Kidney epithelial cell (primary cell): ENCODE results near the gene RNF220. TPM values are rescaled to one million over a fixed set of nuclear protein-coding genes. Genes with fewer than 3 reads are reported as not detected.

ENCODE experiments used
- DNase-seq: peaks from one replicate; pipeline ENCODE4 v3.0.0-alpha.2; 2010; ENCODE audit warnings: low read depth
- H3K27me3 ChIP-seq: 2 replicates; pipeline ENCODE4 v1.6.0; 2011; ENCODE audit warnings: low read length; ENCODE audit not compliant: control insufficient read depth, insufficient read depth
- H3K36me3 ChIP-seq: 2 replicates; pipeline ENCODE4 v1.5.1; 2011; ENCODE audit warnings: low read length; ENCODE audit not compliant: control insufficient read depth, insufficient read depth
- H3K4me3 ChIP-seq: 2 replicates; pipeline ENCODE4 v1.5.1; 2011; ENCODE audit warnings: low read depth, mild to moderate bottlenecking, control low read depth, low read length
- total RNA-seq: library from RNA; depleted of rRNA; stranded (reverse); fragments of >200 nt; gene quantifications from 2 replicates; pipeline ENCODE4 v1.2.3, GENCODE V29; 2015
- TF ChIP-seq, protein P1 (sequence below): IDR thresholded peaks from 2 replicates; pipeline ENCODE4 v1.5.1; 2011; ENCODE audit warnings: mild to moderate bottlenecking, moderate library complexity, low read length, control low read depth, inconsistent platforms; ENCODE audit not compliant: insufficient read depth, poor library complexity, severe bottlenecking

RNF220 gene
- total RNA-seq, 1 donor from 2014 or later, result 127 TPM

DNA sequence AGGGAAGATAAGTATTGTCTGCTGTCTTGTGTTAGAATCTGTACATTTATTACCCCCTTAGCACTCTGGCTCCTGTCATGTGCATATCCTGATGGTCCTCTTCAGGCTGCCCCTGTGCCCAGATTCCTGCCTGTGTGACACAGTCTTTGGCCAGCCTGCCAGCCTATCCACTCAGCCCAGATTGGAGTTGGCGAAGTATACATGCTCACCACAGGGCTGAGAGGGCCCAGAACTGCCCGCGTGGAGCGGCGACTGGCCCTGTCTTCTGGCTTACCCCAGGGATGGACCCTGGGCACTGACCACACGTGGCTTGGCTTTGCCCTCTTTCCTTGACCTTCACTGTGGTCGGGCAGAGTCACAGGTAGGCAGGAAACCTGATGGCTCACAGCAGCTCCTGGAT lies 11.4 kb downstream of the RNF220 start:
- H3K27me3 ChIP-seq, result peaks cover 72% of the 10 kb centered on the region
- no peak for DNase-seq
- H3K36me3 ChIP-seq, result no peaks in the 10 kb centered on the region
- H3K4me3 ChIP-seq, result no peak overlapping the region
- TF ChIP-seq, protein P1, sequence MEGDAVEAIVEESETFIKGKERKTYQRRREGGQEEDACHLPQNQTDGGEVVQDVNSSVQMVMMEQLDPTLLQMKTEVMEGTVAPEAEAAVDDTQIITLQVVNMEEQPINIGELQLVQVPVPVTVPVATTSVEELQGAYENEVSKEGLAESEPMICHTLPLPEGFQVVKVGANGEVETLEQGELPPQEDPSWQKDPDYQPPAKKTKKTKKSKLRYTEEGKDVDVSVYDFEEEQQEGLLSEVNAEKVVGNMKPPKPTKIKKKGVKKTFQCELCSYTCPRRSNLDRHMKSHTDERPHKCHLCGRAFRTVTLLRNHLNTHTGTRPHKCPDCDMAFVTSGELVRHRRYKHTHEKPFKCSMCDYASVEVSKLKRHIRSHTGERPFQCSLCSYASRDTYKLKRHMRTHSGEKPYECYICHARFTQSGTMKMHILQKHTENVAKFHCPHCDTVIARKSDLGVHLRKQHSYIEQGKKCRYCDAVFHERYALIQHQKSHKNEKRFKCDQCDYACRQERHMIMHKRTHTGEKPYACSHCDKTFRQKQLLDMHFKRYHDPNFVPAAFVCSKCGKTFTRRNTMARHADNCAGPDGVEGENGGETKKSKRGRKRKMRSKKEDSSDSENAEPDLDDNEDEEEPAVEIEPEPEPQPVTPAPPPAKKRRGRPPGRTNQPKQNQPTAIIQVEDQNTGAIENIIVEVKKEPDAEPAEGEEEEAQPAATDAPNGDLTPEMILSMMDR, result no peak

DNA sequence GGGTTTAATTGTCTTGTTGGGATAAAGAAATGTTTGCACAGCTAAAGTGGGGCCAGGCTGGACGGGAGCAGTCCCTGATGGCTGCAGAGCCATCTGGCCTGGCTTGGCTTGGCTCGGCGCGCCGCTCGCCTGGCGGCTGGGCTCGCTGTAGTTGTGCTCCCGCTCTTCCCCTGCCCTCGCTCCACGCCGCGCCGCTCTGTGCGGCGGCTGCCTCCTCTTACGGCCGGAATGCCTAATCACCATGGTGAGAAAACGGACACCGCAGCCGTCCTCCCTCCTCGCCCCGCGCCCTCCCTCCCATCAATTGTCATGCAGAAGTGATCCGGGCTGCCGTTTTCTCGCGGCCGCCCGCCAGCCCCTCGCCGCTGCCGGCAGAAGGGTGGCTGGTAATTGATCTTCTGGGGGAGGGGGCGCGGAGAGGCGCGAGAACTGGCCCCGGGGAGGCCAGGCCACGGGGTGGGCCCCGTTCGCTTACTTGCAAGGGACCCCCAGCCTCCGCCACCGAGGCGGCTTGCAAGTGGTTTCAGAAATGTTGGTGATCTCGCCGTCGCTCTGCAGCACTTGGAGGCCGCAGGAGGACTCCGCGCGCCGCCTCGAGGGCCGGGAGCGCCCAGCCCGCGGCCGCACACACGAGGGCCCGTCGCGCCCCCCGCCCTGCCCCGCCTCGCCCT lies 12.4 kb downstream of the RNF220 start:
- TF ChIP-seq, protein P1, result no peak
- no peak for DNase-seq
- Histone ChIP-seq H3K4me3 (no peak overlapping the region), H3K36me3 (no peaks in the 10 kb centered on the region), H3K27me3 (peaks cover 66% of the 10 kb centered on the region)

DNA sequence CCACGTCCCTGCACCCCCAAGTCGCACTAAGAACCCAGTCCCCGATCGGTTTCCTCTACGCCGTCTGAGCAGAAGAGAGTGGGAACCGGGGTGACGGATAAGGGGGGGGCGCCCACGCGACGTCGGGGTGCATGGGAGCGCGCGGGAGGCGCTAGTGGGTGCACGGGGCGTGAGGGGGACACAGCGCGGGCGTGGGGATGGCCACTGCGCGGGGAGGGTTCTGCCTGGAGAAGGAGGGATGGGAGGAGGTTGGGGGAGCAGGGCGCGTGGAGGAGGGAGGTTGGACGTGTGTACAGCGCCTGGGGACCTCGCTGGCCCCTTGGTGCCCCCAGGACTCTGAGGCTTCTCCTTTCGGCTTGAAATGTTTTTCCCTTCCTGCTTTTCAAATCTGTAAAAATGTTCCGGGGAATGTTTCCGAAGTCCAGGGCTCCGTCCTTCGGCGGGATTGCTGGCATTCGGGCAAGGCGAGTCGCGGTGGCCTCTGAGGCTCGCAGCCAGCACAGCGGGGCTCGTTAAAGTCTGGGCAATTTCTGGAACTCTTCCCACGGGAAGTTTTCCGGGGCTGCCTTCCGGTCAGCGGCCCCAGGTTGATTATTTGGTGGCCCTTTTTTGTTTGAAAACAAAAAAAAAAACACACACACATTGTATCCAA lies 13.1 kb downstream of the RNF220 start:
- Histone ChIP-seq H3K36me3 (no peaks in the 10 kb centered on the region), H3K27me3 (peaks cover 63% of the 10 kb centered on the region), H3K4me3 (no peak overlapping the region)
- no peak for DNase-seq
- TF ChIP-seq, protein P1, result no peak

DNA sequence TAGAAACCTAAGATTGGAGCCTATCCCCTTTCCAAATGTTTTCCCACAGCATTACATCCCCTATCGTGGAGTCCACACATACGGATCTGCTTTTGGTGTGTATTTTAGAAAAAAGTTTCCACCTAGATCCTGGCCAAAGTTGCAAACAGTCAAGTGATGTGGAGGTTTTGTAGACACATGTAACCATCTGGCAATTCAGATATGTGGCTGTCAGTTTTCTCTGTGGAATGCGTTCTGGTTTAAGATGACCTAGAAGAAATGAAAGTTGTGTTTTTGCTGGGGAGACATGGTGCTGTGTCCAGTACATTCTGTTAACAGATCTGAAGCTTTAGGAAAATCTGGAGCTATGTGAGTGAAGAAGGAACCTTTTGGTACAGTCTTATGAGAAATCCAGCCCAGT lies 14.8 kb downstream of the RNF220 start:
- H3K27me3 ChIP-seq, result peaks cover 51% of the 10 kb centered on the region
- no peak for DNase-seq
- TF ChIP-seq, protein P1, result no peak

DNA sequence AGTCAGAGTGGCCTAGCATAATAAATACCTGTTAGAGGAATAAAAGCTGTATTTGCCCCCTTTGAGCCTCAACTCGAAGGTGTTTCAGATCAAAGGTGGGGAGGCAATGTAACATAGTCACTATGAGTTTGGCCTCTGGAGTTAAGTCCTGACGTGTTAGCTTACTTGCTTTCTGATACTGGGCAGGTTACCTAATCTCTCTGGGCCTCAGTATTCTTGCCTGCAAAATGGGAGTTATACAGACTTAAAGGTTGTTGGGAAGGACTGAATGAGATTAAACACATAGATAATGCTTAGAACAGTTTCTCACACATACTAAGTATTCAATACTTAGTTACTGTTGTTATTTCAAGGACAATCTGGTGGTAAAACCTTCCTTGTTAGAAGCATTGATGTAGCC lies 15.5 kb downstream of the RNF220 start:
- H3K4me3 ChIP-seq, result no peak overlapping the region
- H3K36me3 ChIP-seq, result no peaks in the 10 kb centered on the region
- no peak for DNase-seq
- TF ChIP-seq, protein P1, result no peak
- peaks cover 51% of the 10 kb centered on the region for H3K27me3 ChIP-seq

More for the DNA sequence above, 14.8 kb downstream of the RNF220 start:
- Histone ChIP-seq H3K36me3 (no peaks in the 10 kb centered on the region), H3K4me3 (no peak overlapping the region)
